LNCAP (cell line): ENCODE results near the gene ACSL3.

Experiments used
- CTCF ChIP-seq: fragments of 450-650 bp; IDR thresholded peaks from 2 replicates; pipeline ENCODE4 v1.5.1; 2017; ENCODE audit warnings: mild to moderate bottlenecking

The ACSL3 gene

GRCh38 chr2:222982010-222982908, 121.4 kb downstream of the ACSL3 start:
- TF ChIP-seq CTCF = peak; percentile 43; the same call in 1 of the 2 replicates

- TF ChIP-seq CTCF = no peak
These were observed 122.1 kb downstream of the ACSL3 start for GRCh38 chr2:222982909-222983265.

- TF ChIP-seq CTCF = no peak
These were observed 124.1 kb downstream of the ACSL3 start for GRCh38 chr2:222984908-222985307.

- no peak for TF ChIP-seq CTCF
These were observed 128.6 kb downstream of the ACSL3 start for GRCh38 chr2:222989431-222989830.

- no peak for TF ChIP-seq CTCF
These were observed 131.3 kb downstream of the ACSL3 start for GRCh38 chr2:222992137-222992536.
